GM20000 (cell line): ENCODE measurements around the gene ABCB9.

ENCODE experiments used
- DNase-seq: peaks from one replicate; pipeline ENCODE4 v3.0.0; 2012; ENCODE audit warnings: low spot score
- TF ChIP-seq, protein P1 (sequence below): IDR thresholded peaks from 2 replicates; pipeline ENCODE4 v1.5.1; 2012; ENCODE audit warnings: mild to moderate bottlenecking, control low read depth; ENCODE audit errors: extremely low read depth, missing control alignments

The ABCB9 gene

DNA sequence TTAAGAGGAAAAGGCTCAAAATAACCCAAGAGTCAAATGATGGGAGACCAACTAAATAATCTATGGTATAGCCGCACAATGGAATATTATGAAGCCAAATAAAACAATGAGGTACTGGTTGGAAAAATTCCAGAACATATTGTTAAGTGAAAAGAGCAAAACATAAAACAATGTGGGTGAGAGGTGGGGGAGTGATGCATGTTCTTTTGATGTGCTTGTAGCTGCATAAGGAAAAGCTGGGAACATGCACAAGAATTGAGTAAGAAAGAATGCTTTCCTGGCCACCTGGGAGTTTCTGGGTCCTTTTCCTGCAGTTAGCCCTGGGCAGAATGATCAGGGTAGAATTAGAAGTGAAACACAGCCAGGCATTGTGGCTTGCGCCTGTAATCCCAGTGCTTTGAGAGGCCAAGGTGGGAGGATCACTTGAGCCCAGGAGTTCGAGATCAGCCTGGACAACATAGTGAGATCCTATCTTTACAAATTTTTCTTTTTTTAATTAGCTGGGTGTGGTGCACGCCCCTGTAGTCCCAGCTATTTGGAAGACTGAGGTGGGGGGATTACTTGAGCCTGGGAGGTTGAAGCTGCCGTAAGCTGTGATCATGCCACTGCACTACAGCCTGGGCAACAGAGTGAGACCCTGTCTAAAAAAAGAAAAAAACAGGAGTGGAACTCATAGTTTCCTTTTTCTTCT, 7.9 kb downstream of the ABCB9 start:
- DNase-seq, result no peak
- TF ChIP-seq, protein P1, sequence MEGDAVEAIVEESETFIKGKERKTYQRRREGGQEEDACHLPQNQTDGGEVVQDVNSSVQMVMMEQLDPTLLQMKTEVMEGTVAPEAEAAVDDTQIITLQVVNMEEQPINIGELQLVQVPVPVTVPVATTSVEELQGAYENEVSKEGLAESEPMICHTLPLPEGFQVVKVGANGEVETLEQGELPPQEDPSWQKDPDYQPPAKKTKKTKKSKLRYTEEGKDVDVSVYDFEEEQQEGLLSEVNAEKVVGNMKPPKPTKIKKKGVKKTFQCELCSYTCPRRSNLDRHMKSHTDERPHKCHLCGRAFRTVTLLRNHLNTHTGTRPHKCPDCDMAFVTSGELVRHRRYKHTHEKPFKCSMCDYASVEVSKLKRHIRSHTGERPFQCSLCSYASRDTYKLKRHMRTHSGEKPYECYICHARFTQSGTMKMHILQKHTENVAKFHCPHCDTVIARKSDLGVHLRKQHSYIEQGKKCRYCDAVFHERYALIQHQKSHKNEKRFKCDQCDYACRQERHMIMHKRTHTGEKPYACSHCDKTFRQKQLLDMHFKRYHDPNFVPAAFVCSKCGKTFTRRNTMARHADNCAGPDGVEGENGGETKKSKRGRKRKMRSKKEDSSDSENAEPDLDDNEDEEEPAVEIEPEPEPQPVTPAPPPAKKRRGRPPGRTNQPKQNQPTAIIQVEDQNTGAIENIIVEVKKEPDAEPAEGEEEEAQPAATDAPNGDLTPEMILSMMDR, result no peak

DNA sequence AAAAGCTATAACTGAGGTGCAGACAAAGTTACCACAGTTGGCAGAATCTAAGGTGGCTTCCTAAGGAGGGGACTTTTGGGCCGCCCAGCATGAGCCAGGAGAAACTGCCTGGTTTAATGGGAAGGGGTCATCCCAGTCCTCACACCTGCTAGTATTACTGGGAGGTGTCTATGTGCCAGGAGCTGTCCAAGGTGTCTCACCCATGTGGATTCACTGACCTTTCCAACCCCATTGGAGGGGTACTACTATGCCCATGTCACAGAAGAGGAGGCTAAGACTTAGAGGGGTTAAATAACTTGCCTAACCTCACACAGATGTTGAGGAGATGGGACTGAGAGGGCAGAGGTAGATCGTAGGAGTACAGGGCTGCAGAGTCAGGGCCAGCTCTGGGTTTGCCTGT, 10.2 kb downstream of the ABCB9 start:
- DNase-seq, result no peak
- TF ChIP-seq, protein P1, result no peak

DNA sequence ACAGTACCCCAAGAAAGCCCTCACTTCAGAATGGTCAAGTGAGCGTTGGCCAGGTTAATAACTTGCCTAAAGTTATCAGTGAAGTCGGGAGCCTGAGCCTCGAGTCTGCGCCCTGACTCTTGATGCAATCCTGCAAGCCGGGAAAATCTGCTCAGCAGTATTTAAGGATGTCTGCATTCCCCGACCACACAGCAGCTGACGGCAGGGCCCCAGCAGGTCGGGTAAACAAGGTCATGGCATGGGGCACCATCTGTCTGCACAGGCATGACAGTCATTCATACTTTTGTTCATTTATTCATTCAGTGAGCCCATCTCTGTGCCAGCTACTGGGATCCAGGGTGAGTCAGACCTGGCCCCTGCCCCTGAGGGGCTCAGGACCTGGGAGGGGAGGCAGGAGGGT, 11.1 kb downstream of the ABCB9 start:
- no peak for DNase-seq
- TF ChIP-seq, protein P1, result no peak

DNA sequence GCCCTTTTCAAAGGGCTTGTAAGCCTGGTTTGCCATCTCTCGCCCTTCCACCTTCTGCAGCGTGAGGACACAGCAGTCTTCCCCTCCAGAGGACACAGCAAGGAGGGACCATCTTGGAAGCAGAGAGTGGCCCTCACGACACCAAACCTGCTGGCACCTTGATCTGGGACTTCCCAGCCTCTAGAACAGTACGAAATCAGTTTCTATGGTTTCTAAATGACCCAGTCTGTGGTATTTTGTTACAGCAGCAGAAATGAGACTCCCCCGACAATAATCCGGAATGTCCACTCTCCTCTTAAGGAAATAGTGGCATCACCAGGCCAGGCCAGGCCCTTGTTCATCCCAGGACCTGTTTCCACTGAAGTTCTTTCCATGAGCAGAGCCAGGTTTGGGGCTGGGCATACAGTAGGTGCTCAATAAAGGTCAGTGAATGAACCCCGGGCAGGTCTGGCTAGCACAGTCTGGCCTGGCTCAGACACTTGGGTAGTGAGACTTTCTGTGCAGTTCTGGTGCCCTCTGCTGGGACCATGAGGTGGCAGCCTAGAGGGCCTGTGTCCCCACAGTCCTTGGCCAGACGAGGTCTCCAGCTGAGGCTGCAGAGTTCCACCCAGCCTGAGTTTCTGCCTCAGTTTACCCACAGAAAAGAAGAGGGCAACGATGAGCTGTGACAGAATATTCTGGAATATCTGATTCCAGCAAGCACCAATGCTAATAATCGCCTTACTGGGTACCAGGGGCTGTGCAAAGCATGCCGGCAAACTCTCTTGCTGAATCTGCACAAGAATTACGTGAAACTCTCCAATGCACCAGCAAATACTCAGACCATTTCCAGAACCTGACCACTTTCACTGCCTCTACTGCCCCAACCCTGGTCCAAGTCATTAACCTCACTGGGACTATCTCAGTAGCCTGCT, 14.0 kb downstream of the ABCB9 start:
- peak; percentile 93 for DNase-seq
- TF ChIP-seq, protein P1, result peak; percentile 89

DNA sequence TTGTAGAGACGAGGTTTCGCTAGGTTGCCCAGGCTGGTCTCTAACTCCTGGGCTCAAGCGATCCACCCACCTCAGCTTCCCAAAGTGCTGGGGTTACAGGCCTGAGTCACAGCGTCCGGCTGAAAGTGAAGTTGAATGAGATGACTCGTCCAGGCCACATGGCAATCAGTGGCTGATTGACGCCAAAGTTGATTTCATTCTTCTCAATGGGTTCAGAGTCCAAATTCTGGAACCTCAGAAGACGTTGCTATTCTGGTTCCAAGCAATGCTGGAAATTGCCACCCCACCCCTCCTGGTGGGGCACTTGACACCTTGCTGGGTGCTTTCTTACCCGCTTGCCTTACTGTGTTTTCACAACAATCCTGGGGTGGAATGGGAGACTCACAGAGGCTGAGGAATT, 14.9 kb downstream of the ABCB9 start:
- TF ChIP-seq, protein P1, result no peak
- DNase-seq, result no peak

DNA sequence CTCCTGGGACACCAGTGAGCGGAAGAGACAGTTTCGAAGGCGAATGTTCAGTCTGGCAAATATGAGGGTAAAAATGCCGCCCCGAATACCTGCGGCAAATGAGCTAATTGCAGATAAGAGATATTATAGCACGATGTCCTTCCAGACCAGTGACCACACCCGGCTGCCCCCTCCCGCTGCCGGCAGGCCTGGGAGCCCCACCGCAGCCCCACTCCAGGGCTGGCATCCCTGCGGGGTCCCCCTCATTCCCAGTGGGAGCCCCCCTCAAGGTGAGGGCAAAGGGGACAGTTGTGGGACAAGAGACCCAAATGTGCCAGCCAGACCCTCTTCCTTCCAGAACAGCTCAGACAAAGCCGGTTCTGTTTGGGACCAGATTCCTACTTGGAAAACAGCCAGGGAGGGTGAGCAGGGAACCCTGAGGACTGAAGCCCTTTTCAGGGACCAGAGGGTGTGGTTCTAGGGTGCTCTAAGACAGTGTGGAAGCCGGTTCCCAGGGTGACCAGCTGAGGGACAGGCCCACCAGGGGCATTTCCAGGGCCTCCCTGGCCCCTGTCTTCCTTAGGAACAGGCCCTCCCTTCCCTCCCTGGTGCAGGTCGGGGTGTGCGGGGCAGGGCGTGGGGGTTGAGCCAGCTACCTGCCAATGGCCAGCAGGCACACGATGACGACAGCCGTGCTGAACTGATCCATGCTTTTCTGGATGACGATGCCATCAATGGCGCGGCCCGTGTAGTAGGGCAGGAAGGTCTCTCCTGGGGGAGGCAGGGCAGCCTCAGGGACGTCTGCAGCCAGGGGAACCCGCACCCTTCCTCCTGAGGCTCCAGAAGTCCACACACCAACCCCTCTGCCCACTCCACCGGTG, 16.2 kb downstream of the ABCB9 start:
- no peak for DNase-seq
- TF ChIP-seq, protein P1, result no peak

DNA sequence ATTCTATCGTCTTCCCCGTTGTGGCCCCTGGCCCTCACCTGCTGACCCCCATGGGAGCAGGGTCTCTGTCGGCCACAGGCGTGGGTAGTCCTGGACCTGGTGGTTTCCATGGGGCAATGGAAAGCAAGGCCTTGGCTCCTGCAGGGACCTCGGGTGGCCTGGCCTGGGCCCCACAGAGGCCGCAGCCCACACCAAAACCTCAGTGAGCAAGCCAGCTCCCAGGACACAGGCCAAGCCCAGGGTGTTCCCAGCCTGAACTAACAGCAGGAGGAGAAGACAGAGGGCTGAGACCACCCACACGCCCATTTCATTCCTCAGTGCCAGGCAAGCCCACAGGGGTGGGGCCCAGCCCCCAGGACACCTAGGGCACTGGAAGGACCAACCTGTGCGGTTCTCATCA, 16.9 kb downstream of the ABCB9 start:
- no peak for DNase-seq
- TF ChIP-seq, protein P1, result no peak
